HEK293 (cell line): Measurements from ENCODE around the gene B3GAT1.

Experiments used
- CTCF ChIA-PET: fragments of 350-600 bp; formaldehyde crosslinking; extraction: SDS; loops from one replicate; lab custom pipeline; 2021; ENCODE audit warnings: antibody characterized with exemption; lab: Yijun Ruan, JAX
- POLR2A ChIA-PET: fragments of 300-600 bp; formaldehyde crosslinking; extraction: SDS; loops from one replicate; lab custom pipeline; 2020; ENCODE audit warnings: antibody characterized with exemption, inconsistent platforms; lab: Yijun Ruan, JAX
- H3K27ac ChIP-seq: fragments of 200-500 bp; sonication (Bioruptor generic); 2 replicates; pipeline ENCODE4 v1.5.1; 2014; ENCODE audit warnings: low read depth, low read length, control low read depth, inconsistent platforms; ENCODE audit errors: extremely low read depth
- H3K36me3 ChIP-seq, 2 experiments: fragments of 200-500 bp in 1 of 2; sonication (Bioruptor generic) in 1 of 2; 1 replicate in 1 of 2; 2 replicates in 1 of 2; pipeline ENCODE4 v1.5.1; 2014 to 2017; ENCODE audit warnings: inconsistent platforms in 2 of 2, low read length in 2 of 2; ENCODE audit not compliant: control insufficient read depth in 2 of 2, insufficient read depth in 1 of 2
- H3K4me1 ChIP-seq: fragments of 200-500 bp; sonication (Bioruptor generic); 2 replicates; pipeline ENCODE4 v1.5.1; 2014; ENCODE audit warnings: mild to moderate bottlenecking, low read length, inconsistent platforms; ENCODE audit not compliant: control insufficient read depth, insufficient read depth
- H3K4me3 ChIP-seq: 2 replicates; pipeline ENCODE4 v1.5.1; 2011; ENCODE audit warnings: low read depth, mild to moderate bottlenecking, control low read depth, low read length, moderate library complexity
- H3K9me3 ChIP-seq: fragments of 200-500 bp; sonication (Bioruptor generic); 2 replicates; pipeline ENCODE4 v1.5.1; 2014; ENCODE audit warnings: low read depth, low read length, inconsistent platforms; ENCODE audit not compliant: control insufficient read depth, insufficient read depth
- FEZF1 ChIP-seq: fragments of 450-650 bp; formaldehyde crosslinking; IDR thresholded peaks from 2 replicates; pipeline ENCODE4 v1.5.1; 2016; ENCODE audit warnings: missing biosample characterization, missing genetic modification characterization
- GLI4 ChIP-seq: fragments of 450-650 bp; formaldehyde crosslinking; IDR thresholded peaks from 2 replicates; pipeline ENCODE4 v1.5.1; 2016; ENCODE audit warnings: missing biosample characterization, missing genetic modification characterization
- GLIS2 ChIP-seq: fragments of 450-650 bp; formaldehyde crosslinking; IDR thresholded peaks from 2 replicates; pipeline ENCODE4 v1.5.1; 2016; ENCODE audit warnings: missing biosample characterization, missing genetic modification characterization
- KLF9 ChIP-seq: fragments of 450-650 bp; formaldehyde crosslinking; IDR thresholded peaks from 2 replicates; pipeline ENCODE4 v1.5.1; 2016; ENCODE audit warnings: missing biosample characterization, missing genetic modification characterization, low read depth
- REST ChIP-seq: fragments of 450-650 bp; formaldehyde crosslinking; IDR thresholded peaks from 2 replicates; pipeline ENCODE4 v1.5.1; 2016; ENCODE audit warnings: missing biosample characterization, missing genetic modification characterization
- ZBTB7A ChIP-seq: fragments of 450-650 bp; formaldehyde crosslinking; IDR thresholded peaks from 2 replicates; pipeline ENCODE4 v1.5.1; 2016; ENCODE audit warnings: low read depth, missing biosample characterization, missing genetic modification characterization
- ZFP37 ChIP-seq: fragments of 450-650 bp; formaldehyde crosslinking; IDR thresholded peaks from 2 replicates; pipeline ENCODE4 v1.5.1; 2016; ENCODE audit warnings: missing biosample characterization, missing genetic modification characterization
- ZNF155 ChIP-seq: fragments of 450-650 bp; formaldehyde crosslinking; IDR thresholded peaks from 2 replicates; pipeline ENCODE4 v1.5.1; 2016; ENCODE audit warnings: missing biosample characterization, missing genetic modification characterization
- ZNF221 ChIP-seq: fragments of 450-650 bp; formaldehyde crosslinking; IDR thresholded peaks from 2 replicates; pipeline ENCODE4 v1.5.1; 2017; ENCODE audit warnings: missing biosample characterization, missing genetic modification characterization, borderline replicate concordance
- ZNF311 ChIP-seq: fragments of 450-650 bp; formaldehyde crosslinking; IDR thresholded peaks from 2 replicates; pipeline ENCODE4 v1.5.1; 2017; ENCODE audit warnings: missing biosample characterization, missing genetic modification characterization, borderline replicate concordance
- ZNF473 ChIP-seq: fragments of 450-650 bp; formaldehyde crosslinking; IDR thresholded peaks from 2 replicates; pipeline ENCODE4 v1.5.1; 2017; ENCODE audit warnings: missing biosample characterization, missing genetic modification characterization
- ZNF544 ChIP-seq: fragments of 450-650 bp; formaldehyde crosslinking; IDR thresholded peaks from 2 replicates; pipeline ENCODE4 v1.5.0; 2017; ENCODE audit warnings: missing biosample characterization, missing genetic modification characterization
- ZNF549 ChIP-seq: fragments of 450-650 bp; IDR thresholded peaks from 2 replicates; pipeline ENCODE4 v1.5.1; 2018; ENCODE audit warnings: missing biosample characterization, missing genetic modification characterization, mild to moderate bottlenecking, inconsistent platforms, moderate library complexity
- ZNF626 ChIP-seq: fragments of 450-650 bp; sonication (Bioruptor Pico); formaldehyde crosslinking; IDR thresholded peaks from 2 replicates; pipeline ENCODE4 v1.5.1; 2018; ENCODE audit warnings: missing biosample characterization, missing genetic modification characterization, inconsistent platforms
- TF ChIP-seq, protein P1 (sequence below): fragments of 450-650 bp; formaldehyde crosslinking; IDR thresholded peaks from 2 replicates; pipeline ENCODE4 v1.5.1; 2016; ENCODE audit warnings: missing biosample characterization, missing genetic modification characterization
- TF ChIP-seq, protein P2 (sequence below): fragments of 450-650 bp; formaldehyde crosslinking; optimal IDR thresholded peaks from 2 replicates; pipeline ENCODE3; 2016; ENCODE audit warnings: missing biosample characterization, mild to moderate bottlenecking, missing genetic modification characterization
- TF ChIP-seq, protein P3 (sequence below): fragments of 450-650 bp; formaldehyde crosslinking; IDR thresholded peaks from 2 replicates; pipeline ENCODE4 v1.5.1; 2017; ENCODE audit warnings: missing biosample characterization, missing genetic modification characterization

The B3GAT1 gene

GRCh38 chr11:134392953-134393615, 19.0 kb downstream of the B3GAT1 start:
- no peaks in the 10 kb centered on the region for H3K4me1 ChIP-seq
- H3K4me3 ChIP-seq: no peak overlapping the region
- H3K9me3 ChIP-seq: no peaks in the 10 kb centered on the region
- TF ChIP-seq REST (peak; percentile 57), GLI4 (tag by site-specific recombination) (no peak), ZNF473 (tag by site-specific recombination) (no peak), GLIS2 (tag by site-specific recombination) (no peak)
- ChIA-PET POLR2A (no interaction called here), CTCF (interaction anchor here (0.6 kb wide), 1 partner anchor 413 kb away, joined by 3 read pairs; no protein-coding TSS in a partner anchor)
- H3K27ac ChIP-seq: no peak overlapping the region
- no peaks in the 10 kb centered on the region for H3K36me3 ChIP-seq

DNA sequence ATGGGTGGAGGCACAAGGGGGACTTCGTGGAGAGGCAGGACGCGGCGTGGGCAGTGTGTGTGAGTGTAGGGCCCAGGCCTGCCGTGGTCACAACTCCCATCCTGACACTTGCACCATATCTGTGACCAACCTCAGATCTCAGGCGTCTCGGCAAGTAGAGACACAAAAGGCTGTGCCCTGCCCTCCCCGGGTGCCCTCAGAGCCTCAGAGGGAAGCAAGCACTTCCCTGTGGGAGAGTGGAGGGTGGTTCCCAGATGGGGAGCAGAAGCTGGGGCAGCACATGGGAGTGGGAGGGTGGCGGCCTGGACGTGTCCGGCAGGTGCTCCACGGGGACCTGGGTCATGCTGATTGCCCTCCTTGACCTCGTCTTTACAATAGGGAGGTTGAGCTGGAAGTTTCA, 20.4 kb downstream of the B3GAT1 start:
- H3K27ac ChIP-seq: no peak overlapping the region
- no peaks in the 10 kb centered on the region for H3K4me1 ChIP-seq
- H3K36me3 ChIP-seq: no peaks in the 10 kb centered on the region
- ChIA-PET CTCF (interaction anchor here (0.6 to 0.8 kb wide), 3 partner anchors 21 to 475 kb away, joined by 3 read pairs; no protein-coding TSS in a partner anchor), POLR2A (no interaction called here)
- no peaks in the 10 kb centered on the region for H3K9me3 ChIP-seq
- TF ChIP-seq ZFP37 (tag by site-specific recombination) (no peak), ZBTB7A (tag by site-specific recombination) (no peak), KLF9 (no peak), GLI4 (tag by site-specific recombination) (no peak), ZNF311 (tag by site-specific recombination) (no peak), ZNF549 (tag by site-specific recombination) (no peak), ZNF221 (no peak), ZNF544 (tag by site-specific recombination) (no peak), FEZF1 (tag by site-specific recombination) (no peak), ZNF626 (tag by site-specific recombination) (no peak), ZNF155 (tag by site-specific recombination) (no peak)
- TF ChIP-seq, protein P1, sequence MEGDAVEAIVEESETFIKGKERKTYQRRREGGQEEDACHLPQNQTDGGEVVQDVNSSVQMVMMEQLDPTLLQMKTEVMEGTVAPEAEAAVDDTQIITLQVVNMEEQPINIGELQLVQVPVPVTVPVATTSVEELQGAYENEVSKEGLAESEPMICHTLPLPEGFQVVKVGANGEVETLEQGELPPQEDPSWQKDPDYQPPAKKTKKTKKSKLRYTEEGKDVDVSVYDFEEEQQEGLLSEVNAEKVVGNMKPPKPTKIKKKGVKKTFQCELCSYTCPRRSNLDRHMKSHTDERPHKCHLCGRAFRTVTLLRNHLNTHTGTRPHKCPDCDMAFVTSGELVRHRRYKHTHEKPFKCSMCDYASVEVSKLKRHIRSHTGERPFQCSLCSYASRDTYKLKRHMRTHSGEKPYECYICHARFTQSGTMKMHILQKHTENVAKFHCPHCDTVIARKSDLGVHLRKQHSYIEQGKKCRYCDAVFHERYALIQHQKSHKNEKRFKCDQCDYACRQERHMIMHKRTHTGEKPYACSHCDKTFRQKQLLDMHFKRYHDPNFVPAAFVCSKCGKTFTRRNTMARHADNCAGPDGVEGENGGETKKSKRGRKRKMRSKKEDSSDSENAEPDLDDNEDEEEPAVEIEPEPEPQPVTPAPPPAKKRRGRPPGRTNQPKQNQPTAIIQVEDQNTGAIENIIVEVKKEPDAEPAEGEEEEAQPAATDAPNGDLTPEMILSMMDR (tag by site-specific recombination): no peak
- TF ChIP-seq, protein P2, sequence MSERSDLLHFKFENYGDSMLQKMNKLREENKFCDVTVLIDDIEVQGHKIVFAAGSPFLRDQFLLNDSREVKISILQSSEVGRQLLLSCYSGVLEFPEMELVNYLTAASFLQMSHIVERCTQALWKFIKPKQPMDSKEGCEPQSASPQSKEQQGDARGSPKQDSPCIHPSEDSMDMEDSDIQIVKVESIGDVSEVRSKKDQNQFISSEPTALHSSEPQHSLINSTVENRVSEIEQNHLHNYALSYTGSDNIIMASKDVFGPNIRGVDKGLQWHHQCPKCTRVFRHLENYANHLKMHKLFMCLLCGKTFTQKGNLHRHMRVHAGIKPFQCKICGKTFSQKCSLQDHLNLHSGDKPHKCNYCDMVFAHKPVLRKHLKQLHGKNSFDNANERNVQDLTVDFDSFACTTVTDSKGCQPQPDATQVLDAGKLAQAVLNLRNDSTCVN: no peak
- TF ChIP-seq, protein P3, sequence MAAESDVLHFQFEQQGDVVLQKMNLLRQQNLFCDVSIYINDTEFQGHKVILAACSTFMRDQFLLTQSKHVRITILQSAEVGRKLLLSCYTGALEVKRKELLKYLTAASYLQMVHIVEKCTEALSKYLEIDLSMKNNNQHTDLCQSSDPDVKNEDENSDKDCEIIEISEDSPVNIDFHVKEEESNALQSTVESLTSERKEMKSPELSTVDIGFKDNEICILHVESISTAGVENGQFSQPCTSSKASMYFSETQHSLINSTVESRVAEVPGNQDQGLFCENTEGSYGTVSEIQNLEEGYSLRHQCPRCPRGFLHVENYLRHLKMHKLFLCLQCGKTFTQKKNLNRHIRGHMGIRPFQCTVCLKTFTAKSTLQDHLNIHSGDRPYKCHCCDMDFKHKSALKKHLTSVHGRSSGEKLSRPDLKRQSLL (tag by site-specific recombination): no peak
- H3K4me3 ChIP-seq: no peak overlapping the region
